ENCODE data around the gene FBXL16.
A peak's percentile ranks its signal among the peaks of the same experiment; 100 is the strongest.
"Not testable (repeated sequence)": the region's sequence is repeated elsewhere in the genome, so short reads cannot be mapped to it uniquely, and the experiment has no call there.

FBXL16 gene

GRCh38 chr16:705431-706188 lies at the start of gene FBXL16:
Gene FBXL16, minus strand, starts transcription at chr16:705801. Its CDS starts 8,396 bp downstream, at chr16:697405.
- peak in 1 of 6 experiments; percentile 13 for DNase-seq

- DNase-seq, result no peak
These were observed 49.1 kb upstream of the FBXL16 start for GRCh38 chr16:754656-755055.

- DNase-seq, result not testable (repeated sequence)
These were observed 48.6 kb upstream of the FBXL16 start for GRCh38 chr16:754121-754607.

- no peak for DNase-seq
These were observed 46.4 kb upstream of the FBXL16 start for GRCh38 chr16:752007-752312.

- DNase-seq, result no peak
These were observed 45.8 kb upstream of the FBXL16 start for GRCh38 chr16:751152-752006.

GRCh38 chr16:750485-750884 lies 44.9 kb upstream of the FBXL16 start:
- DNase-seq, result no peak

- DNase-seq, result no peak
These were observed 43.4 kb upstream of the FBXL16 start for GRCh38 chr16:749010-749409.

GRCh38 chr16:747978-748746 lies 42.6 kb upstream of the FBXL16 start:
- DNase-seq, result no peak

GRCh38 chr16:746637-747036 lies 41.0 kb upstream of the FBXL16 start:
- no peak for DNase-seq

- no peak for DNase-seq
These were observed 40.1 kb upstream of the FBXL16 start for GRCh38 chr16:745739-746138.

GRCh38 chr16:743794-744500 lies 38.3 kb upstream of the FBXL16 start:
- DNase-seq, result no peak

- DNase-seq, result not testable (repeated sequence)
These were observed 37.3 kb upstream of the FBXL16 start for GRCh38 chr16:742894-743293.

- no peak for DNase-seq
These were observed 36.5 kb upstream of the FBXL16 start for GRCh38 chr16:741986-742629.

- DNase-seq, result peak; percentile 83 to 96 (median 92)
These were observed 35.3 kb upstream of the FBXL16 start, which contains the start of gene CIAO3 for GRCh38 chr16:740764-741505. Gene CIAO3, minus strand, starts transcription at chr16:740997. Its CDS starts 12 bp downstream, at chr16:740985.

- no peak for DNase-seq
These were observed 34.8 kb upstream of the FBXL16 start for GRCh38 chr16:740459-740763.

- DNase-seq, result no peak
These were observed 34.2 kb upstream of the FBXL16 start for GRCh38 chr16:739560-740458.

- DNase-seq, result no peak
These were observed 31.4 kb upstream of the FBXL16 start for GRCh38 chr16:736936-737481.

- no peak for DNase-seq
These were observed 30.4 kb upstream of the FBXL16 start for GRCh38 chr16:735982-736453.

- no peak for DNase-seq
These were observed 29.6 kb upstream of the FBXL16 start for GRCh38 chr16:734981-735881.
